K562 (cell line): ENCODE measurements around the gene TUT1. TPM values are rescaled to one million over a fixed set of nuclear protein-coding genes. Genes with fewer than 3 reads are reported as not detected.

Experiments
- ARID2 ChIP-seq: fragments of 450-650 bp; IDR thresholded peaks from 2 replicates; pipeline ENCODE4 v1.6.1; 2017; ENCODE audit warnings: antibody characterized with exemption, mild to moderate bottlenecking
- ATF7 ChIP-seq: fragments of 450-650 bp; IDR thresholded peaks from 2 replicates; pipeline ENCODE4 v1.7.1; 2014; ENCODE audit warnings: mild to moderate bottlenecking, moderate library complexity
- CCAR2 ChIP-seq: fragments of 200-400 bp; formaldehyde crosslinking; IDR thresholded peaks from 2 replicates; pipeline ENCODE4 v1.6.1; 2017; ENCODE audit warnings: mild to moderate bottlenecking, low read depth, low read length
- CEBPB ChIP-seq: fragments of 450-650 bp; IDR thresholded peaks from 2 replicates; pipeline ENCODE4 v1.6.1; 2016; ENCODE audit warnings: missing genetic modification characterization, missing compliant biosample characterization
- HDAC2 ChIP-seq: fragments of 450-650 bp; IDR thresholded peaks from 2 replicates; pipeline ENCODE4 v1.6.1; 2016; ENCODE audit warnings: mild to moderate bottlenecking
- HEY1 ChIP-seq: fragments of 250-450 bp; sonication (Bioruptor Pico); IDR thresholded peaks from 2 replicates; pipeline ENCODE4 v1.5.0; 2020; ENCODE audit warnings: mild to moderate bottlenecking, moderate library complexity, borderline replicate concordance
- NEUROD1 ChIP-seq: fragments of 150-350 bp; IDR thresholded peaks from 2 replicates; pipeline ENCODE4 v1.6.1; 2014; ENCODE audit warnings: borderline replicate concordance, low read length, low read depth; ENCODE audit not compliant: partially characterized antibody
- POLR2AphosphoS2 ChIP-seq: IDR thresholded peaks from 2 replicates; pipeline ENCODE4 v1.6.1; 2012; ENCODE audit warnings: low read length, improper control_type of control experiment
- RBFOX2 ChIP-seq: fragments of 200-400 bp; formaldehyde crosslinking; IDR thresholded peaks from 2 replicates; pipeline ENCODE4 v1.6.1; 2017; ENCODE audit warnings: low read depth, mild to moderate bottlenecking, low read length, moderate library complexity
- ZNF165 ChIP-seq: fragments of 250-450 bp; sonication (Bioruptor Pico); IDR thresholded peaks from 2 replicates; pipeline ENCODE4 v1.4.0; 2020; ENCODE audit warnings: borderline replicate concordance
- ZNF561 ChIP-seq: fragments of 450-650 bp; formaldehyde crosslinking; conservative IDR thresholded peaks from 2 replicates; pipeline ENCODE4 v1.4.0; 2020; ENCODE audit warnings: mild to moderate bottlenecking, moderate library complexity
- polyA plus RNA-seq, 8 experiments: library from polyadenylated mRNA; depleted of rRNA in 4 of 8; stranded (reverse) in 5 of 8; unstranded in 3 of 8; fragments of >200 nt; fragmentation: Nextera tagmentation in 2 of 8; fragmentation: Illumina TruSeq in 1 of 8; extraction: Ambion mirVana in 2 of 8; extraction: Trizol in 1 of 8; gene quantifications; 2 replicates each; pipeline versions ENCODE4 v1.2.1 to v1.2.3, GENCODE V29; 2011 to 2014; ENCODE audit warnings: inconsistent platforms in 1 of 8, missing spikeins in 1 of 8
- total RNA-seq, 7 experiments: library from RNA; depleted of rRNA in 6 of 7; stranded (reverse); fragments of >200 nt in 6 of 7; fragmentation: Illumina TruSeq in 2 of 7; extraction: Trizol in 2 of 7; gene quantifications; 2 replicates each; pipeline versions ENCODE4 v1.2.1 to v1.2.3, GENCODE V29; 2011 to 2021; ENCODE audit warnings: low replicate concordance in 1 of 7
- TF ChIP-seq, protein P1 (sequence below): fragments of 450-650 bp; IDR thresholded peaks from 2 replicates; pipeline ENCODE4 v1.6.1; 2018; ENCODE audit not compliant: partially characterized antibody
- TF ChIP-seq, protein P2 (sequence below), 2 experiments: fragments of 450-650 bp; formaldehyde crosslinking in 1 of 2; IDR thresholded peaks; 2 replicates each; pipeline versions ENCODE4 v1.4.0 to v1.6.1; 2014 to 2020; ENCODE audit warnings: mild to moderate bottlenecking in 2 of 2, borderline replicate concordance in 1 of 2, low read depth in 1 of 2
- TF ChIP-seq, protein P3 (sequence below): sonication (generic); formaldehyde crosslinking; IDR thresholded peaks from 2 replicates; pipeline ENCODE4 v1.5.0; 2020; ENCODE audit warnings: missing genetic modification reagents

Gene TUT1
- total and polyA plus RNA-seq, 9 of the 15 experiments (the other 6 are each of a cell fraction or from before 2014, with no cell fraction given), result 0.66 to 44.3 (median 15.7) TPM

DNA sequence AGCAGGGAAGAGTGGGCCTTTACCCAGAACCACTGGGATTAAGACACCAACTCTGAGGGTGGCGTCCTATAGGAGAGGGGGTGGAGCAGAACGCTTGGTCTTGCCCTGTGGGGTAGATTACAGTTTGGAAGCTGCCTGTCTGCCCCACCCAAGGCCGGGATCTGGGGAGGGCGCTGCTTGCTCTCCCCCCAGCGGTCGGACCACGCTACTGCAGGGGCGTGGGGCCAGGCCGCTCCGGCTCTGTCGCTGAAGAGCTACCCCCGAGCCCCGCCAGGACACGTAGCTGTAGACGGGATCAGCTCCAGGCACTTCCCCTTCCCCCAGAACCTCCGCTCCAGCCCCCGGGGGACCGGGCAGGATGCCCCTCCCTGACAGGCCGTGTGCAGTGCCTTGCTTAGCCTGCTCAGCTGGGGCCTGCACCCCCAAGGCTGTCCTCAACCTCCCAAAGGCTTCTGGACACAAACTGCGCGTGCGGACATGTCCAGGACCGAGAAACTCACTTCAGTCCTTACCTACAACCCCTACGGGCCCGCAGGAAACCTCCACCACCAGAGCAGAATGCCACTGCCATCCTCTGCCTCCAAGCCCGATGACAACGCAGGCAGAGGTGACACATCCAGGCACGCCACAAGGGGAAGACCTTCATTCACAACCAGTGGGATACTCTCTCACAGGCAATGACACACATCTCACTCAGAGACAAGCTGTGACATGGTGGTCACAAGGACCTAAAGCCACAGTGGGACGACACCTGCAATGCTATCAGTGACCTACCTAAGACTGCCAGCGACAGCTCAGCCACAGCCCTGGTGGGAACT lies 48.4 kb downstream of the TUT1 start (continued):
- TF ChIP-seq, protein P1, sequence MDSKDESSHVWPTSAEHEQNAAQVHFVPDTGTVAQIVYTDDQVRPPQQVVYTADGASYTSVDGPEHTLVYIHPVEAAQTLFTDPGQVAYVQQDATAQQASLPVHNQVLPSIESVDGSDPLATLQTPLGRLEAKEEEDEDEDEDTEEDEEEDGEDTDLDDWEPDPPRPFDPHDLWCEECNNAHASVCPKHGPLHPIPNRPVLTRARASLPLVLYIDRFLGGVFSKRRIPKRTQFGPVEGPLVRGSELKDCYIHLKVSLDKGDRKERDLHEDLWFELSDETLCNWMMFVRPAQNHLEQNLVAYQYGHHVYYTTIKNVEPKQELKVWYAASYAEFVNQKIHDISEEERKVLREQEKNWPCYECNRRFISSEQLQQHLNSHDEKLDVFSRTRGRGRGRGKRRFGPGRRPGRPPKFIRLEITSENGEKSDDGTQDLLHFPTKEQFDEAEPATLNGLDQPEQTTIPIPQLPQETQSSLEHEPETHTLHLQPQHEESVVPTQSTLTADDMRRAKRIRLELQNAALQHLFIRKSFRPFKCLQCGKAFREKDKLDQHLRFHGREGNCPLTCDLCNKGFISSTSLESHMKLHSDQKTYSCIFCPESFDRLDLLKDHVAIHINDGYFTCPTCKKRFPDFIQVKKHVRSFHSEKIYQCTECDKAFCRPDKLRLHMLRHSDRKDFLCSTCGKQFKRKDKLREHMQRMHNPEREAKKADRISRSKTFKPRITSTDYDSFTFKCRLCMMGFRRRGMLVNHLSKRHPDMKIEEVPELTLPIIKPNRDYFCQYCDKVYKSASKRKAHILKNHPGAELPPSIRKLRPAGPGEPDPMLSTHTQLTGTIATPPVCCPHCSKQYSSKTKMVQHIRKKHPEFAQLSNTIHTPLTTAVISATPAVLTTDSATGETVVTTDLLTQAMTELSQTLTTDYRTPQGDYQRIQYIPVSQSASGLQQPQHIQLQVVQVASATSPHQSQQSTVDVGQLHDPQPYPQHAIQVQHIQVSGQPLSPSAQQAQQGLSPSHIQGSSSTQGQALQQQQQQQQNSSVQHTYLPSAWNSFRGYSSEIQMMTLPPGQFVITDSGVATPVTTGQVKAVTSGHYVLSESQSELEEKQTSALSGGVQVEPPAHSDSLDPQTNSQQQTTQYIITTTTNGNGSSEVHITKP, result peak; percentile 84
- TF ChIP-seq, protein P2, sequence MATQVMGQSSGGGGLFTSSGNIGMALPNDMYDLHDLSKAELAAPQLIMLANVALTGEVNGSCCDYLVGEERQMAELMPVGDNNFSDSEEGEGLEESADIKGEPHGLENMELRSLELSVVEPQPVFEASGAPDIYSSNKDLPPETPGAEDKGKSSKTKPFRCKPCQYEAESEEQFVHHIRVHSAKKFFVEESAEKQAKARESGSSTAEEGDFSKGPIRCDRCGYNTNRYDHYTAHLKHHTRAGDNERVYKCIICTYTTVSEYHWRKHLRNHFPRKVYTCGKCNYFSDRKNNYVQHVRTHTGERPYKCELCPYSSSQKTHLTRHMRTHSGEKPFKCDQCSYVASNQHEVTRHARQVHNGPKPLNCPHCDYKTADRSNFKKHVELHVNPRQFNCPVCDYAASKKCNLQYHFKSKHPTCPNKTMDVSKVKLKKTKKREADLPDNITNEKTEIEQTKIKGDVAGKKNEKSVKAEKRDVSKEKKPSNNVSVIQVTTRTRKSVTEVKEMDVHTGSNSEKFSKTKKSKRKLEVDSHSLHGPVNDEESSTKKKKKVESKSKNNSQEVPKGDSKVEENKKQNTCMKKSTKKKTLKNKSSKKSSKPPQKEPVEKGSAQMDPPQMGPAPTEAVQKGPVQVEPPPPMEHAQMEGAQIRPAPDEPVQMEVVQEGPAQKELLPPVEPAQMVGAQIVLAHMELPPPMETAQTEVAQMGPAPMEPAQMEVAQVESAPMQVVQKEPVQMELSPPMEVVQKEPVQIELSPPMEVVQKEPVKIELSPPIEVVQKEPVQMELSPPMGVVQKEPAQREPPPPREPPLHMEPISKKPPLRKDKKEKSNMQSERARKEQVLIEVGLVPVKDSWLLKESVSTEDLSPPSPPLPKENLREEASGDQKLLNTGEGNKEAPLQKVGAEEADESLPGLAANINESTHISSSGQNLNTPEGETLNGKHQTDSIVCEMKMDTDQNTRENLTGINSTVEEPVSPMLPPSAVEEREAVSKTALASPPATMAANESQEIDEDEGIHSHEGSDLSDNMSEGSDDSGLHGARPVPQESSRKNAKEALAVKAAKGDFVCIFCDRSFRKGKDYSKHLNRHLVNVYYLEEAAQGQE (IDR thresholded peaks at IDR 0.05; ENCODE audit: borderline replicate concordance), result peak; percentile 94
- TF ChIP-seq, protein P2 (CRISPR knock-in tag; IDR thresholded peaks at IDR 0.05; ENCODE audit: low read depth), result 0 out of 2 replicates have a peak, but pooled peaks have one; percentile 61
- 0 out of 2 replicates have a peak, but pooled peaks have one; percentile 8 for TF ChIP-seq ZNF165
- TF ChIP-seq POLR2AphosphoS2, result no peak
- TF ChIP-seq RBFOX2, result peak; percentile 41; the same call in 1 of the 2 replicates
- peak; percentile 93 for TF ChIP-seq ARID2
- peak; percentile 56 for TF ChIP-seq ATF7
- TF ChIP-seq CCAR2, result no peak
- TF ChIP-seq HEY1 (CRISPR knock-in tag), result 0 out of 2 replicates have a peak, but pooled peaks have one; percentile 18
- 0 out of 2 replicates have a peak, but pooled peaks have one; percentile 35 for TF ChIP-seq ZNF561 (CRISPR knock-in tag)
- no peak for TF ChIP-seq HDAC2
- TF ChIP-seq CEBPB (tag), result no peak
- TF ChIP-seq NEUROD1, result peak; percentile 13
- TF ChIP-seq, protein P3, sequence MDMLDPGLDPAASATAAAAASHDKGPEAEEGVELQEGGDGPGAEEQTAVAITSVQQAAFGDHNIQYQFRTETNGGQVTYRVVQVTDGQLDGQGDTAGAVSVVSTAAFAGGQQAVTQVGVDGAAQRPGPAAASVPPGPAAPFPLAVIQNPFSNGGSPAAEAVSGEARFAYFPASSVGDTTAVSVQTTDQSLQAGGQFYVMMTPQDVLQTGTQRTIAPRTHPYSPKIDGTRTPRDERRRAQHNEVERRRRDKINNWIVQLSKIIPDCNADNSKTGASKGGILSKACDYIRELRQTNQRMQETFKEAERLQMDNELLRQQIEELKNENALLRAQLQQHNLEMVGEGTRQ, result no peak
